HCT116 (cell line): ENCODE results near the gene HIP1R. TPM values are rescaled to one million over a fixed set of nuclear protein-coding genes. Genes with fewer than 3 reads are reported as not detected.

Experiments used
- ATAC-seq: fragments of 200-7000 bp; cut with Tn5 transposase; 2 replicates; pipeline ENCODE4 v1.9.1; 2020; ENCODE audit warnings: mild to moderate bottlenecking, moderate library complexity
- BruUV-seq: library from RNA; stranded (reverse); fragments of 400-500 nt; replicated peaks from 2 replicates; lab custom pipeline; 2021; lab: Mats Ljungman, UMichigan
- CTCF ChIA-PET: fragments of 300-600 bp; sonication (Branson Sonifier 250); formaldehyde crosslinking; loops from one replicate; lab custom pipeline; 2021; ENCODE audit warnings: antibody characterized with exemption; lab: Charles Lee
- POLR2A ChIA-PET: fragments of 300-600, 350-600 bp; sonication (Branson Sonifier 250); formaldehyde crosslinking; loops from one replicate; lab custom pipeline; 2021; ENCODE audit warnings: antibody characterized with exemption; lab: Charles Lee
- RAD21 ChIA-PET, 2 experiments: fragments of 300-600 bp; sonication (Branson Sonifier 250); formaldehyde crosslinking; loops; one replicate each; lab custom pipeline; 2023; ENCODE audit warnings: low total read pairs in 2 of 2; ENCODE audit not compliant: uncharacterized antibody in 2 of 2, unreplicated experiment in 2 of 2, low non-redundant PET in 1 of 2; lab: Charles Lee
- DNase-seq: peaks from one replicate; pipeline ENCODE4 v3.0.0-alpha.2; 2010; ENCODE audit warnings: low read depth, low spot score
- H2AFZ ChIP-seq: fragments of 200-600 bp; shearing (Covaris generic), sonication (generic); 2 replicates; pipeline ENCODE4 v1.6.1; 2017; ENCODE audit warnings: low read depth, mixed run types, mixed read lengths, antibody characterized with exemption, low read length; ENCODE audit not compliant: poor library complexity, severe bottlenecking
- H3K27ac ChIP-seq: 2 replicates; pipeline ENCODE4 v1.5.1; 2012; ENCODE audit warnings: low read depth, low read length
- H3K27me3 ChIP-seq: fragments of 200-600 bp; sonication (generic); 2 replicates; pipeline ENCODE4 v1.6.1; 2016; ENCODE audit warnings: mixed run types, low read length, mixed read lengths; ENCODE audit not compliant: insufficient read depth
- H3K36me3 ChIP-seq, 2 experiments: fragments of 200-500 bp in 1 of 2; fragments of 200-600 bp in 1 of 2; sonication (Bioruptor generic) in 1 of 2; sonication (generic) in 1 of 2; 2 replicates each; pipeline versions ENCODE4 v1.5.1 to v1.6.1; 2014 to 2016; ENCODE audit warnings: low read length in 2 of 2, inconsistent platforms in 1 of 2, mixed read lengths in 1 of 2, mixed run types in 1 of 2; ENCODE audit not compliant: insufficient read depth in 2 of 2, control insufficient read depth in 1 of 2
- H3K4me1 ChIP-seq, 2 experiments: fragments of 200-600 bp in 1 of 2; sonication (generic) in 1 of 2; 2 replicates each; pipeline versions ENCODE4 v1.5.1 to v1.6.1; 2012 to 2017; ENCODE audit warnings: low read length in 2 of 2, inconsistent platforms in 1 of 2, mild to moderate bottlenecking in 1 of 2, mixed read lengths in 1 of 2, mixed run types in 1 of 2, moderate library complexity in 1 of 2; ENCODE audit not compliant: insufficient read depth in 2 of 2, control insufficient read depth in 1 of 2
- H3K4me2 ChIP-seq: fragments of 200-600 bp; sonication (generic); 2 replicates; pipeline ENCODE4 v1.6.1; 2017; ENCODE audit warnings: mixed run types, low read length, mixed read lengths
- H3K4me3 ChIP-seq, 2 experiments: fragments of 200-600 bp in 1 of 2; sonication (generic) in 1 of 2; replicated peaks in 1 of 2; 2 replicates each; pipeline ENCODE4 v1.5.1; 2011 to 2016; ENCODE audit warnings: low read length in 2 of 2, control low read depth in 1 of 2, low read depth in 1 of 2, mild to moderate bottlenecking in 1 of 2, mixed read lengths in 1 of 2, mixed run types in 1 of 2
- H3K79me2 ChIP-seq: fragments of 200-600 bp; sonication (generic); 2 replicates; pipeline ENCODE4 v1.6.1; 2017; ENCODE audit warnings: mild to moderate bottlenecking, mixed run types, low read length, moderate library complexity, mixed read lengths; ENCODE audit not compliant: insufficient read depth
- H3K9ac ChIP-seq: fragments of 200-600 bp; sonication (generic); 2 replicates; pipeline ENCODE4 v1.6.1; 2016; ENCODE audit warnings: low read length, mixed read lengths
- H3K9me2 ChIP-seq: fragments of 200-600 bp; sonication (generic), shearing (Covaris generic); 2 replicates; pipeline ENCODE4 v1.6.1; 2017; ENCODE audit warnings: mixed run types, mild to moderate bottlenecking, moderate library complexity; ENCODE audit not compliant: insufficient read depth
- H3K9me3 ChIP-seq, 2 experiments: fragments of 200-500 bp in 1 of 2; fragments of 200-600 bp in 1 of 2; sonication (Bioruptor generic) in 1 of 2; sonication (generic) in 1 of 2; 2 replicates each; pipeline ENCODE4 v1.6.1; 2014 to 2017; ENCODE audit warnings: low read length in 2 of 2, mixed read lengths in 2 of 2, inconsistent platforms in 1 of 2, low read depth in 1 of 2, mild to moderate bottlenecking in 1 of 2, mixed run types in 1 of 2, moderate library complexity in 1 of 2; ENCODE audit not compliant: control insufficient read depth in 1 of 2, insufficient read depth in 1 of 2
- H4K20me1 ChIP-seq: fragments of 200-600 bp; sonication (generic), shearing (Covaris generic); 2 replicates; pipeline ENCODE4 v1.6.1; 2017; ENCODE audit warnings: mixed run types, mild to moderate bottlenecking, moderate library complexity; ENCODE audit not compliant: insufficient read depth
- ATF3 ChIP-seq: IDR thresholded peaks from 2 replicates; pipeline ENCODE4 v1.6.1; 2012
- CBX3 ChIP-seq: IDR thresholded peaks from 2 replicates; pipeline ENCODE4 v1.6.1; 2012; ENCODE audit warnings: low read depth
- CTCF ChIP-seq, 3 experiments: fragments of 200-600 bp in 1 of 3; sonication (generic) in 1 of 3; IDR thresholded peaks in 2 of 3; conservative IDR thresholded peaks in 1 of 3; 2 replicates each; pipeline ENCODE4 v1.5.1; 2012 to 2017; ENCODE audit warnings: low read depth in 2 of 3, low read length in 2 of 3, antibody characterized with exemption in 1 of 3, borderline replicate concordance in 1 of 3, control low read depth in 1 of 3, mild to moderate bottlenecking in 1 of 3, mixed read lengths in 1 of 3, mixed run types in 1 of 3, moderate library complexity in 1 of 3; ENCODE audit not compliant: insufficient read depth in 1 of 3
- EGR1 ChIP-seq: IDR thresholded peaks from 2 replicates; pipeline ENCODE4 v1.6.1; 2012; ENCODE audit warnings: low read depth
- EZH2 ChIP-seq: fragments of 200-600 bp; sonication (generic); IDR thresholded peaks from 2 replicates; pipeline ENCODE4 v1.6.1; 2017; ENCODE audit warnings: antibody characterized with exemption, mixed run types
- FOSL1 ChIP-seq: IDR thresholded peaks from 2 replicates; pipeline ENCODE4 v1.6.1; 2012; ENCODE audit warnings: low read depth
- JUND ChIP-seq: IDR thresholded peaks from 2 replicates; pipeline ENCODE4 v1.6.1; 2012
- POLR2AphosphoS5 ChIP-seq: IDR thresholded peaks from 2 replicates; pipeline ENCODE4 v1.6.1; 2011; ENCODE audit warnings: mild to moderate bottlenecking, low read depth, low read length, moderate library complexity
- RAD21 ChIP-seq: IDR thresholded peaks from 2 replicates; pipeline ENCODE4 v1.6.1; 2012; ENCODE audit warnings: low read depth, mild to moderate bottlenecking
- SIN3A ChIP-seq: IDR thresholded peaks from 2 replicates; pipeline ENCODE4 v1.6.1; 2012; ENCODE audit warnings: low read depth
- SRF ChIP-seq: IDR thresholded peaks from 2 replicates; pipeline ENCODE4 v1.6.1; 2012; ENCODE audit warnings: low read depth
- TCF7L2 ChIP-seq: IDR thresholded peaks from 2 replicates; pipeline ENCODE4 v1.7.0; 2011; ENCODE audit warnings: borderline replicate concordance, inconsistent platforms; ENCODE audit not compliant: insufficient read depth, insufficient read length; ENCODE audit errors: extremely low read depth
- ZFX ChIP-seq: fragments of 450-650 bp; IDR thresholded peaks from 2 replicates; pipeline ENCODE4 v1.6.1; 2017
- ZNF274 ChIP-seq: fragments of 200-500 bp; sonication (Bioruptor generic); IDR thresholded peaks from 2 replicates; pipeline ENCODE4 v1.6.1; 2014; ENCODE audit warnings: mild to moderate bottlenecking, low read depth, low read length, inconsistent platforms
- intact Hi-C: fragments of 100-400 bp; cut with micrococcal nuclease; formaldehyde crosslinking; loops from 2 replicates; pipeline ENCODE4 v1.10.0; 2022
- total RNA-seq: library from RNA; stranded (reverse); gene quantifications from one replicate; pipeline ENCODE4 v1.2.1, GENCODE V29; 2021; ENCODE audit not compliant: unreplicated experiment
- TF ChIP-seq, protein P1 (sequence below): IDR thresholded peaks from 2 replicates; pipeline ENCODE4 v1.6.1; 2012

HIP1R gene
- total RNA-seq, 1 experiment from 2014 or later, result 57.8 TPM

DNA sequence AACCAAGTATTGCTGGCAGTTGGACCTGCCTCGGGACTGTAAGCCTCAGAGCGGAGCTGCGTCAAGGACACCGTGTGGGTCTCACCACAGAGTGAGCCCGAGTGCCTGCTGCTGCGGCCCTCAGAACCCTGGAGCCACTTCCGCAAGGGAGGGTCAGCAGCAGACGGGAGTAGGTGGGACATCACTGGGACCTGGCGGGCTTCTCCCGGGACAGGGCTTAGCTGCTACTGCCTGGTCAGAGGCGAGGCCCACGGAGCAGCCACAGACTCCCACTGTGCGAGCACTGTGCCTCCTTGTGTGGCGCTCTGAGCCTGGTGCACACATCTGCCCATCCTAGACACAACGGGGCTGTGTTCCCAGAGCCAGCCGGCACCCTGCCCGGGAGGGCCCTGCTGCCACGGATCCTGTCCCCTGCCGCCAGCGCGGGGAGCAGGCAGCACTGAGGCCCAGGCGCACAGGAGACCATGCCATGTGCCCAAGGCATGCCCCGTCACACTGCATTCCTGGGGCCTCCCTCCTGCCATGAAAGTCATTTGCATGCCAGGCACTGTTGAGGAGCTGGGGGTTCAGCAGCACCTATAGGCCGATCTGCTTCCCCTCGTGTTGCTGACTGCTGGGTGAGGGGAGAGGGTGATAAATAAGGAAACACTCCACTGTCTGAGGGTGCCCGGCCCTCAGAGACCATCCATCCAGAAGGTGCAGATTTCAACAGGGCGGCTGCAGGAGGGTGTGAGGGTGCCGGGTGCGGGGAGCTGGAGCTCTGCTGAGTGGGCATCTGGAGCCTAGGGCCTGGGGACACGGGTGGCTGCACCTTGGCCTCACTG lies 10.0 kb downstream of the HIP1R start:
- Histone ChIP-seq H3K9me3 (no peaks in the 10 kb centered on the region), H3K79me2 (peaks cover 64% of the 10 kb centered on the region), H2AFZ (no peak overlapping the region), H3K4me3 (no peak overlapping the region), H3K27me3 (no peaks in the 10 kb centered on the region), H4K20me1 (no peaks in the 10 kb centered on the region; the same call in 1 of the 2 replicates), H3K9me2 (no peaks in the 10 kb centered on the region), H3K36me3 (no peaks in the 10 kb centered on the region; a peak in 1 of 4 replicates), H3K4me2 (no peak overlapping the region), H3K27ac (no peak overlapping the region), H3K4me1 (peaks cover 11 to 18% of the 10 kb centered on the region in 2 experiments), H3K9ac (no peak overlapping the region)
- no TSS peak for BruUV-seq
- TF ChIP-seq EZH2 (no peak), TCF7L2 (no peak), CBX3 (no peak), ZNF274 (no peak), FOSL1 (no peak), CTCF (IDR thresholded peaks at IDR 0.05 in 2 of 3, conservative IDR thresholded peaks at IDR 0.05 in 1 of 3; ENCODE audit: borderline replicate concordance in 1 of 3, insufficient read depth in 1 of 3, low read depth in 2 of 3, low read length in 2 of 3) (no peak), SIN3A (no peak), JUND (no peak), ATF3 (no peak), SRF (no peak), ZFX (no peak), RAD21 (no peak), POLR2AphosphoS5 (no peak), EGR1 (no peak)
- TF ChIP-seq, protein P1, sequence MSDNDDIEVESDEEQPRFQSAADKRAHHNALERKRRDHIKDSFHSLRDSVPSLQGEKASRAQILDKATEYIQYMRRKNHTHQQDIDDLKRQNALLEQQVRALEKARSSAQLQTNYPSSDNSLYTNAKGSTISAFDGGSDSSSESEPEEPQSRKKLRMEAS, result no peak
- ChIA-PET RAD21 (no interaction called here), CTCF (no interaction called here), POLR2A (no interaction called here)
- intact Hi-C loops, result no loop called here
- no peak for DNase-seq
- no peak for ATAC-seq
